ENCODE results near the gene HOXA7.

The HOXA7 gene

GRCh38 chr7:27146491-27147198, 9.8 kb downstream of the HOXA7 start:
- no peak for DNase-seq

- no peak for DNase-seq
These were observed 10.5 kb downstream of the HOXA7 start for GRCh38 chr7:27145914-27146412.

GRCh38 chr7:27145165-27145913, 11.1 kb downstream of the HOXA7 start:
- DNase-seq, result no peak

- DNase-seq, result no peak
These were observed 11.7 kb downstream of the HOXA7 start for GRCh38 chr7:27144781-27145164.

- DNase-seq, result no peak
These were observed 12.3 kb downstream of the HOXA7 start for GRCh38 chr7:27143950-27144780.

GRCh38 chr7:27143023-27143949, 13.2 kb downstream of the HOXA7 start, which contains the start of gene HOXA5:
Gene HOXA5 (minus strand): TSS chr7:27143681. CDS start chr7:27143607, 74 bp downstream.
- no peak for DNase-seq

GRCh38 chr7:27142580-27143022, 13.9 kb downstream of the HOXA7 start:
- no peak for DNase-seq

- no peak for DNase-seq
These were observed 14.4 kb downstream of the HOXA7 start for GRCh38 chr7:27141923-27142579.

GRCh38 chr7:27141137-27141922, 15.1 kb downstream of the HOXA7 start:
- DNase-seq, result no peak

GRCh38 chr7:27140126-27140857, 16.2 kb downstream of the HOXA7 start:
- DNase-seq, result no peak

GRCh38 chr7:27139334-27140125, 16.9 kb downstream of the HOXA7 start:
- no peak for DNase-seq

- DNase-seq, result no peak
These were observed 17.5 kb downstream of the HOXA7 start for GRCh38 chr7:27138985-27139333.

- DNase-seq, result no peak
These were observed 18.0 kb downstream of the HOXA7 start for GRCh38 chr7:27138472-27138871.

GRCh38 chr7:27137640-27138315, 18.7 kb downstream of the HOXA7 start:
- no peak for DNase-seq

- DNase-seq, result no peak
These were observed 22.1 kb downstream of the HOXA7 start for GRCh38 chr7:27134392-27134791.

- DNase-seq, result no peak
These were observed 22.9 kb downstream of the HOXA7 start for GRCh38 chr7:27133409-27134231.

GRCh38 chr7:27132978-27133377, 23.5 kb downstream of the HOXA7 start:
- DNase-seq, result no peak

GRCh38 chr7:27132214-27132613, 24.3 kb downstream of the HOXA7 start:
- DNase-seq, result no peak
